Naive thymus-derived CD4-positive, alpha-beta T cell (primary cell): Measurements from ENCODE around the gene ZNF789. TPM values are rescaled to one million over a fixed set of nuclear protein-coding genes. Genes with fewer than 3 reads are reported as not detected.

Source experiments
- ATAC-seq: fragments of 150-1000 bp; cut with Tn5 transposase; 2 replicates; pipeline ENCODE4 v1.10.0; 2021; ENCODE audit warnings: mild to moderate bottlenecking, moderate library complexity
- CTCF ChIA-PET: fragments of 350-600 bp; sonication (Branson Sonifier 250); formaldehyde crosslinking; loops from one replicate; lab custom pipeline; 2021; ENCODE audit warnings: antibody characterized with exemption; lab: Charles Lee
- POLR2A ChIA-PET: fragments of 350-600 bp; sonication (Branson Sonifier 250); formaldehyde crosslinking; loops from one replicate; lab custom pipeline; 2021; ENCODE audit warnings: antibody characterized with exemption, inconsistent platforms; lab: Charles Lee
- DNase-seq, 9 donors: peaks; one replicate each; pipeline versions ENCODE4 v3.0.0 to v3.0.0-alpha.2; 2020 to 2022; ENCODE audit warnings: mixed read lengths in 1 of 9
- H3K27ac ChIP-seq: one replicate; pipeline ENCODE4 v1.7.0; 2013; ENCODE audit warnings: mild to moderate bottlenecking, low read depth, low read length, moderate library complexity
- H3K27me3 ChIP-seq, 2 donors: one replicate each; pipeline ENCODE4 v1.7.0; 2013; ENCODE audit warnings: low read length in 2 of 2, mild to moderate bottlenecking in 2 of 2, moderate library complexity in 2 of 2; ENCODE audit not compliant: control insufficient read depth in 2 of 2, insufficient read depth in 2 of 2
- H3K36me3 ChIP-seq, 3 experiments: 1 replicate in 2 of 3; 2 replicates in 1 of 3; pipeline ENCODE4 v1.7.0; 2013; ENCODE audit warnings: low read length in 3 of 3, mild to moderate bottlenecking in 3 of 3, moderate library complexity in 1 of 3; ENCODE audit not compliant: insufficient read depth in 3 of 3, control insufficient read depth in 2 of 3
- H3K4me1 ChIP-seq, 2 donors: one replicate each; pipeline ENCODE4 v1.7.0; 2013; ENCODE audit warnings: low read length in 2 of 2, mild to moderate bottlenecking in 2 of 2, moderate library complexity in 1 of 2; ENCODE audit not compliant: control insufficient read depth in 2 of 2, insufficient read depth in 2 of 2
- H3K4me3 ChIP-seq: 2 replicates; pipeline ENCODE4 v1.7.0; 2013; ENCODE audit warnings: mild to moderate bottlenecking, low read length
- H3K9me3 ChIP-seq, 3 experiments: 1 replicate in 2 of 3; 2 replicates in 1 of 3; pipeline ENCODE4 v1.7.0; 2013; ENCODE audit warnings: low read length in 3 of 3; ENCODE audit not compliant: control insufficient read depth in 2 of 3
- H3K27ac Mint-ChIP-seq, 9 donors: one replicate each; pipeline ENCODE4 v1.8.0; 2020 to 2022; ENCODE audit warnings: mixed read lengths in 9 of 9, mild to moderate bottlenecking in 8 of 9, moderate library complexity in 5 of 9, inconsistent platforms in 2 of 9
- H3K27me3 Mint-ChIP-seq, 5 donors: one replicate each; pipeline ENCODE4 v1.8.0; 2021 to 2022; ENCODE audit warnings: mixed read lengths in 5 of 5, mild to moderate bottlenecking in 1 of 5
- H3K36me3 Mint-ChIP-seq, 5 donors: one replicate each; pipeline ENCODE4 v1.8.0; 2020 to 2022; ENCODE audit warnings: mixed read lengths in 5 of 5, mild to moderate bottlenecking in 3 of 5, inconsistent platforms in 1 of 5
- H3K4me1 Mint-ChIP-seq, 7 donors: one replicate each; pipeline ENCODE4 v1.8.0; 2020 to 2022; ENCODE audit warnings: mixed read lengths in 7 of 7, mild to moderate bottlenecking in 3 of 7, inconsistent platforms in 1 of 7
- H3K4me3 Mint-ChIP-seq, 10 donors: one replicate each; pipeline ENCODE4 v1.8.0; 2020 to 2022; ENCODE audit warnings: mild to moderate bottlenecking in 10 of 10, mixed read lengths in 10 of 10, moderate library complexity in 6 of 10, inconsistent platforms in 2 of 10
- H3K9me3 Mint-ChIP-seq, 11 donors: one replicate each; pipeline ENCODE4 v1.8.0; 2020 to 2022; ENCODE audit warnings: mixed read lengths in 11 of 11, mild to moderate bottlenecking in 4 of 11, inconsistent platforms in 1 of 11, moderate library complexity in 1 of 11
- intact Hi-C, 2 donors: fragments of 100-400 bp; cut with micrococcal nuclease; formaldehyde crosslinking; loops; one replicate each; pipeline ENCODE4 v1.15.1; 2023
- polyA plus RNA-seq, 2 donors: library from polyadenylated mRNA; unstranded; fragments of 300-500 nt; fragmentation: Illumina TruSeq; gene quantifications; one replicate each; pipeline ENCODE4 v1.2.3, GENCODE V29; 2021
- total RNA-seq, 6 experiments: library from RNA in 5 of 6; stranded (reverse) in 5 of 6; gene quantifications; 1 replicate in 5 of 6; 2 replicates in 1 of 6; pipeline ENCODE4 v1.2.3 and lab custom pipeline; 2021 to 2026

The ZNF789 gene
- total and polyA plus RNA-seq, 7 experiments from 2014 or later: 9.5 to 28.0 (median 25.1) TPM

GRCh38 chr7:99448855-99449254 is 23.8 kb upstream of the ZNF789 start:
- Mint-ChIP-seq H3K36me3 (peaks cover 0 to 33% (median 4%) of the 10 kb centered on the region in 5 donors), H3K9me3 (no peaks in the 10 kb centered on the region), H3K27me3 (no peaks in the 10 kb centered on the region), H3K4me3 (no peak overlapping the region), H3K27ac (peak overlapping the region in 1 of 9 donors; percentile 21), H3K4me1 (peaks cover 0 to 7% (median 3%) of the 10 kb centered on the region in 7 donors)
- Histone ChIP-seq H3K4me1 (no peaks in the 10 kb centered on the region), H3K36me3 (peaks cover 10 to 84% (median 15%) of the 10 kb centered on the region in 3 experiments), H3K27me3 (no peaks in the 10 kb centered on the region), H3K4me3 (no peak overlapping the region), H3K9me3 (no peaks in the 10 kb centered on the region), H3K27ac (no peak overlapping the region)
- DNase-seq (no peak), ATAC-seq (no peak)
- POLR2A ChIA-PET: interaction anchor here (0.6 kb wide), 2 partner anchors 90 to 92 kb away, joined by 3 to 4 read pairs; no protein-coding TSS in a partner anchor
- CTCF ChIA-PET: no interaction called here
- intact Hi-C loops: no loop called here

- Mint-ChIP-seq H3K4me3 (no peak overlapping the region), H3K36me3 (peaks cover 0 to 35% (median 4%) of the 10 kb centered on the region in 5 donors), H3K27me3 (no peaks in the 10 kb centered on the region), H3K27ac (peak overlapping the region in 4 of 9 donors; percentile 43 to 57 (median 46)), H3K4me1 (peaks cover 0 to 7% (median 3%) of the 10 kb centered on the region in 7 donors), H3K9me3 (no peaks in the 10 kb centered on the region)
- ChIA-PET CTCF (no interaction called here), POLR2A (interaction anchor here (0.6 kb wide), 1 partner anchor 92 kb away, joined by 3 read pairs; no protein-coding TSS in a partner anchor)
- Histone ChIP-seq H3K4me1 (no peaks in the 10 kb centered on the region), H3K36me3 (peaks cover 10 to 88% (median 15%) of the 10 kb centered on the region in 3 experiments), H3K27ac (no peak overlapping the region), H3K27me3 (no peaks in the 10 kb centered on the region), H3K4me3 (no peak overlapping the region), H3K9me3 (no peaks in the 10 kb centered on the region)
- intact Hi-C loops: no loop called here
- ATAC-seq (no peak), DNase-seq (no peak)
Measured at GRCh38 chr7:99449326-99449725, 23.4 kb upstream of the ZNF789 start.

- POLR2A ChIA-PET: no interaction called here
- no peak for DNase-seq
- Mint-ChIP-seq H3K27me3 (no peaks in the 10 kb centered on the region), H3K9me3 (no peaks in the 10 kb centered on the region), H3K27ac (peak overlapping the region in 1 of 9 donors; percentile 64), H3K36me3 (peaks cover 0 to 21% (median 4%) of the 10 kb centered on the region in 5 donors), H3K4me3 (no peak overlapping the region), H3K4me1 (peaks cover 0 to 7% (median 1%) of the 10 kb centered on the region in 7 donors)
- peaks cover 0 to 92% (median 15%) of the 10 kb centered on the region in 3 experiments for H3K36me3 ChIP-seq
- H3K9me3 ChIP-seq: no peaks in the 10 kb centered on the region
- H3K27ac ChIP-seq: no peak overlapping the region
- intact Hi-C loops: no loop called here
- no peak for ATAC-seq
- no peaks in the 10 kb centered on the region for H3K27me3 ChIP-seq
- H3K4me1 ChIP-seq: no peaks in the 10 kb centered on the region
- CTCF ChIA-PET: no interaction called here
- H3K4me3 ChIP-seq: no peak overlapping the region
Measured at GRCh38 chr7:99451936-99452335, 20.8 kb upstream of the ZNF789 start.

- Mint-ChIP-seq H3K36me3 (peaks cover 0 to 21% (median 4%) of the 10 kb centered on the region in 5 donors), H3K9me3 (no peaks in the 10 kb centered on the region), H3K4me1 (peaks cover 0 to 7% (median 1%) of the 10 kb centered on the region in 7 donors), H3K27me3 (no peaks in the 10 kb centered on the region), H3K4me3 (no peak overlapping the region), H3K27ac (no peak overlapping the region)
- Histone ChIP-seq H3K27ac (no peak overlapping the region), H3K4me1 (no peaks in the 10 kb centered on the region), H3K9me3 (no peaks in the 10 kb centered on the region), H3K4me3 (no peak overlapping the region), H3K36me3 (peaks cover 0 to 94% (median 15%) of the 10 kb centered on the region in 3 experiments), H3K27me3 (no peaks in the 10 kb centered on the region)
- POLR2A ChIA-PET: no interaction called here
- no peak for ATAC-seq
- CTCF ChIA-PET: no interaction called here
- no peak for DNase-seq
- intact Hi-C loops: no loop called here
Measured at GRCh38 chr7:99452541-99452940, 20.1 kb upstream of the ZNF789 start.

GRCh38 chr7:99453105-99453504 is 19.6 kb upstream of the ZNF789 start:
- ATAC-seq (no peak), DNase-seq (no peak)
- ChIA-PET CTCF (interaction anchor here (0.5 kb wide), 1 partner anchor 91 kb away, joined by 3 read pairs; no protein-coding TSS in a partner anchor), POLR2A (no interaction called here)
- peaks cover 0 to 7% (median 1%) of the 10 kb centered on the region in 7 donors for H3K4me1 Mint-ChIP-seq
- no peak overlapping the region for H3K27ac Mint-ChIP-seq
- Histone ChIP-seq H3K4me3 (no peak overlapping the region), H3K9me3 (no peaks in the 10 kb centered on the region), H3K27me3 (no peaks in the 10 kb centered on the region), H3K27ac (no peak overlapping the region), H3K36me3 (peaks cover 0 to 94% (median 16%) of the 10 kb centered on the region in 3 experiments), H3K4me1 (no peaks in the 10 kb centered on the region)
- H3K9me3 Mint-ChIP-seq: no peaks in the 10 kb centered on the region
- H3K27me3 Mint-ChIP-seq: no peaks in the 10 kb centered on the region
- intact Hi-C loops: no loop called here
- no peak overlapping the region for H3K4me3 Mint-ChIP-seq
- H3K36me3 Mint-ChIP-seq: peaks cover 0 to 17% (median 4%) of the 10 kb centered on the region in 5 donors

- intact Hi-C loops: no loop called here
- no peak overlapping the region for H3K4me3 Mint-ChIP-seq
- peaks cover 0 to 16% (median 4%) of the 10 kb centered on the region in 5 donors for H3K36me3 Mint-ChIP-seq
- H3K4me1 ChIP-seq: no peaks in the 10 kb centered on the region
- no peak for DNase-seq
- H3K9me3 ChIP-seq: no peaks in the 10 kb centered on the region
- H3K27me3 ChIP-seq: no peaks in the 10 kb centered on the region
- H3K27ac Mint-ChIP-seq: peak overlapping the region in 1 of 9 donors; percentile 36
- H3K27me3 Mint-ChIP-seq: no peaks in the 10 kb centered on the region
- H3K4me3 ChIP-seq: no peak overlapping the region
- ATAC-seq: no peak
- H3K4me1 Mint-ChIP-seq: peaks cover 11 to 24% (median 16%) of the 10 kb centered on the region in 7 donors
- H3K9me3 Mint-ChIP-seq: no peaks in the 10 kb centered on the region
- H3K36me3 ChIP-seq: peaks cover 8 to 96% (median 17%) of the 10 kb centered on the region in 3 experiments
- no peak overlapping the region for H3K27ac ChIP-seq
- POLR2A ChIA-PET: interaction anchor here (1.0 to 2.0 kb wide), 2 partner anchors 10 to 20 kb away, joined by 3 to 9 read pairs; partner anchors contain the start of gene ATP5MF
- CTCF ChIA-PET: no interaction called here
Measured at GRCh38 chr7:99455874-99456273, 16.8 kb upstream of the ZNF789 start.
